Esophagus squamous epithelium (tissue), 5 donors: ENCODE results near the gene TMEM135. TPM values are rescaled to one million over a fixed set of nuclear protein-coding genes. Genes with fewer than 3 reads are reported as not detected.

ENCODE experiments used
- DNase-seq: peaks from one replicate; lab custom pipeline; 2025; lab: John Stamatoyannopoulos, UW
- H3K27ac ChIP-seq, 4 donors: fragments of 200-600 bp; sonication (generic); one replicate each; pipeline ENCODE4 v1.5.1; 2016 to 2019; ENCODE audit warnings: mild to moderate bottlenecking in 1 of 4
- H3K27me3 ChIP-seq, 4 donors: fragments of 200-600 bp; sonication (generic); 1 replicate in 3 of 4; 2 replicates in 1 of 4; pipeline versions ENCODE4 v1.5.1 to v1.6.0; 2017 to 2021; ENCODE audit warnings: antibody characterized with exemption in 1 of 4
- H3K36me3 ChIP-seq, 3 donors: fragments of 200-600 bp; sonication (generic); one replicate each; pipeline ENCODE4 v1.5.1; 2016 to 2019
- H3K4me1 ChIP-seq, 3 donors: fragments of 200-600 bp; sonication (generic); one replicate each; pipeline ENCODE4 v1.5.1; 2017 to 2019
- H3K4me3 ChIP-seq, 4 donors: fragments of 200-600 bp; sonication (generic); 1 replicate in 3 of 4; 2 replicates in 1 of 4; pipeline ENCODE4 v1.5.1; 2016 to 2019; ENCODE audit warnings: mild to moderate bottlenecking in 2 of 4, moderate library complexity in 1 of 4
- H3K9me3 ChIP-seq, 3 donors: fragments of 200-600 bp; sonication (generic); one replicate each; pipeline ENCODE4 v1.5.1; 2016 to 2019
- POLR2A ChIP-seq, 4 donors: fragments of 450-650 bp; IDR thresholded peaks; one replicate each; pipeline ENCODE4 v1.6.1; 2017; ENCODE audit warnings: antibody characterized with exemption in 4 of 4, mild to moderate bottlenecking in 4 of 4, moderate library complexity in 3 of 4
- WGBS, 2 donors: methylation state at CpG; one replicate each; pipeline ENCODE4 v1.1.5; 2018; 5-methylcytosine and 5-hydroxymethylcytosine counted together
- intact Hi-C: fragments of 100-400 bp; cut with DNase I; formaldehyde crosslinking; loops from one replicate; pipeline ENCODE4 v1.15.0; 2022
- total RNA-seq, 4 donors: library from RNA; depleted of rRNA; stranded (reverse); fragments of >200 nt; gene quantifications; one replicate each; pipeline ENCODE4 v1.1.0, GENCODE V29; 2016
- TF ChIP-seq, protein P1 (sequence below), 6 experiments: fragments of 450-650 bp in 4 of 6; fragments of 200-600 bp in 2 of 6; sonication (generic) in 2 of 6; IDR thresholded peaks; one replicate each; pipeline ENCODE4 v1.5.1; 2016 to 2019; ENCODE audit warnings: antibody characterized with exemption in 6 of 6, mild to moderate bottlenecking in 4 of 6, moderate library complexity in 4 of 6
- donor health status: DM: yes; HTN: yes; CAD: no.

Gene TMEM135
- total RNA-seq, 4 donors from 2014 or later: 4.5 to 12.0 (median 9.8) TPM

DNA sequence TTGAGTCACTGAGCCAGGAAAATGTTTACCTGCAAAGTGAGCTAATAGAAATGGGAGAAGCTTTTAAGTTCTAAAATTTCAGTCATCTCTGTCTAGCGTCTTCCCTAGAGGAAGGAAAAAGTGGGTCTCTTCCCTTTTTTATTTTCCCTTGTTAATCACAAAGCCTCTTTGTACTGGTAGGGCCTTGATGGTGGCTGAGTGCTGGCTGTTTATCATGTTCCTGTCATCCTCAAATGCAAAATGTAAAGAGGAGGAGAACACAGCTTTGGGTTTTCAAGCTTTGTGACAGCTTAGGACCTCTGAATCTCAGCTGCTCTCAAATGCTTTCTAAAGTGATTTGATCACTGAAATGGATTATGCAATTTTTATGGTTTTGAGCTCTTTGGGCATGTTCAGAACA, 222.0 kb downstream of the TMEM135 start:
- TF ChIP-seq, protein P1, sequence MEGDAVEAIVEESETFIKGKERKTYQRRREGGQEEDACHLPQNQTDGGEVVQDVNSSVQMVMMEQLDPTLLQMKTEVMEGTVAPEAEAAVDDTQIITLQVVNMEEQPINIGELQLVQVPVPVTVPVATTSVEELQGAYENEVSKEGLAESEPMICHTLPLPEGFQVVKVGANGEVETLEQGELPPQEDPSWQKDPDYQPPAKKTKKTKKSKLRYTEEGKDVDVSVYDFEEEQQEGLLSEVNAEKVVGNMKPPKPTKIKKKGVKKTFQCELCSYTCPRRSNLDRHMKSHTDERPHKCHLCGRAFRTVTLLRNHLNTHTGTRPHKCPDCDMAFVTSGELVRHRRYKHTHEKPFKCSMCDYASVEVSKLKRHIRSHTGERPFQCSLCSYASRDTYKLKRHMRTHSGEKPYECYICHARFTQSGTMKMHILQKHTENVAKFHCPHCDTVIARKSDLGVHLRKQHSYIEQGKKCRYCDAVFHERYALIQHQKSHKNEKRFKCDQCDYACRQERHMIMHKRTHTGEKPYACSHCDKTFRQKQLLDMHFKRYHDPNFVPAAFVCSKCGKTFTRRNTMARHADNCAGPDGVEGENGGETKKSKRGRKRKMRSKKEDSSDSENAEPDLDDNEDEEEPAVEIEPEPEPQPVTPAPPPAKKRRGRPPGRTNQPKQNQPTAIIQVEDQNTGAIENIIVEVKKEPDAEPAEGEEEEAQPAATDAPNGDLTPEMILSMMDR (IDR thresholded peaks at IDR 0.05): no peak
- no peak for TF ChIP-seq POLR2A (IDR thresholded peaks at IDR 0.05)
- H3K4me1 ChIP-seq: no peaks in the 10 kb centered on the region
- no peak for DNase-seq
- H3K4me3 ChIP-seq: no peak overlapping the region
- no peaks in the 10 kb centered on the region for H3K27me3 ChIP-seq
- no peaks in the 10 kb centered on the region for H3K9me3 ChIP-seq
- intact Hi-C loops: no loop called here
- no peak overlapping the region for H3K27ac ChIP-seq
- WGBS, 2 donors: 71 to 72% methylated on average over 1 of the region's 1 CpG
- no peaks in the 10 kb centered on the region for H3K36me3 ChIP-seq

DNA sequence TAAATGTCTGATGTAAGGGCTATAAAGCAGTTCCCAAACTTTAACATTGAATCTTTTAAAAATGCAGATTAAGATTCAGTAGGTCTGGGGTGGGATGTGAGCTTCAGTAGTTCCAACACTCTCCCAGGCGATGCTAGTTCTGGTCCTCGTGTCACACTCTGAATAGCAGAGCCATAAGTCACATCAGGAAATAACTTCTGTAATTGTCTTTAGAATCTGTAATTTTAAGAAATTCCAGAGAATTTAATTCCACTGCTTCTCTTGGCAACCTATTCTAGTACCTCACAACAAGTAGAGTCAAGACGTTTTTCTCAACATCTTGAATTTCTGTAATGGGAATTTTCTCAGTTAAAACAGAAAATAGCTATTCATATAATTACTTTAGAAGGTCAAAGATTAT, 223.1 kb downstream of the TMEM135 start:
- intact Hi-C loops: no loop called here
- Histone ChIP-seq H3K4me3 (no peak overlapping the region), H3K4me1 (no peaks in the 10 kb centered on the region), H3K27ac (no peak overlapping the region), H3K36me3 (no peaks in the 10 kb centered on the region), H3K9me3 (no peaks in the 10 kb centered on the region), H3K27me3 (no peaks in the 10 kb centered on the region)
- TF ChIP-seq, protein P1 (IDR thresholded peaks at IDR 0.05): no peak
- no peak for TF ChIP-seq POLR2A (IDR thresholded peaks at IDR 0.05)
- 61 to 63% methylated on average over 3 of the region's 3 CpGs for WGBS, 2 donors
- DNase-seq: no peak

- Histone ChIP-seq H3K9me3 (no peaks in the 10 kb centered on the region), H3K4me3 (no peak overlapping the region), H3K27me3 (no peaks in the 10 kb centered on the region), H3K27ac (no peak overlapping the region), H3K36me3 (no peaks in the 10 kb centered on the region), H3K4me1 (no peaks in the 10 kb centered on the region)
- WGBS, 2 donors: 50 to 51% methylated on average over 2 of the region's 2 CpGs
- no peak for DNase-seq
- intact Hi-C loops: no loop called here
- TF ChIP-seq POLR2A (IDR thresholded peaks at IDR 0.05): no peak
- TF ChIP-seq, protein P1 (IDR thresholded peaks at IDR 0.05): no peak
These were observed 225.6 kb downstream of the TMEM135 start for GRCh38 chr11:87263264-87263838.

DNA sequence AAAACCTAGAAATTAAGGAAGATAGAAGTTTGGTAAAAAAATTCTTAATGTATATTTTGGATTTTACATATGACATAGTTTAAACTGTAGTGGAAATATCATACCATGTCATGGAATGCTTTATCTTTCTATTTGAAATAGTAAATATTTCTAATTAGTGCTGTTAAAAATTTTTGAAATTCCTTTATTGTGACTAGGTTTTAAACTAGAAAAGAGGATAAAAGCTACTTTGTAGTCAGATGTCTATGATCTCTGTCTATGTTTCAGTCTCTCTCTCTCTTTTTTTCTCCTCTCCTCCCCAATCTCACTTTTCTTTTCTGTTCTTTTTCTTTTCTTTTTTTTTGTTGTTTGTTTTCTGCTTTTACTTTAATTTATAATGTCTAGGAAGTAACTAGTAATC, 226.2 kb downstream of the TMEM135 start:
- H3K36me3 ChIP-seq: no peaks in the 10 kb centered on the region
- intact Hi-C loops: no loop called here
- no peak for DNase-seq
- H3K9me3 ChIP-seq: no peaks in the 10 kb centered on the region
- H3K4me3 ChIP-seq: no peak overlapping the region
- TF ChIP-seq POLR2A (IDR thresholded peaks at IDR 0.05): no peak
- TF ChIP-seq, protein P1 (IDR thresholded peaks at IDR 0.05): no peak
- H3K27ac ChIP-seq: no peak overlapping the region
- H3K4me1 ChIP-seq: no peaks in the 10 kb centered on the region
- H3K27me3 ChIP-seq: no peaks in the 10 kb centered on the region

DNA sequence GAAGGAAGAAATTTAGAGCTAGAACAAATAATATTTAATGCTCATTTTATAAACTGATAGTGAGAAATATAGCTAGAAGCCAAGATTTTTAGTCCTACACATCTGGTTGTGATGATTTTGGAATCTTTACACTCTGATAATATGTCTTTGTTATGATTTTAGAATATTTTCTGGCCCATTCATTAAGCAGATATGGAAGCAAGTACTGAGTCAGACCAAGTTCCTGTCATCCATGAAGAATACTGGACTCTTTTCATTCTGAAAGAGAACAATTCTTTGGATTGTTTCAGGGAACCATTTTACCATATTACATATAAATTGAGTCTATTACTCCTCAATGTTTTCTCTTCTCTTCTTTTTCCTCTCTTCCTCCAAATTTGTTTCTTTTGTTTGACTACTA, 227.4 kb downstream of the TMEM135 start:
- no peaks in the 10 kb centered on the region for H3K9me3 ChIP-seq
- H3K36me3 ChIP-seq: no peaks in the 10 kb centered on the region
- DNase-seq: no peak
- TF ChIP-seq, protein P1 (IDR thresholded peaks at IDR 0.05): no peak
- TF ChIP-seq POLR2A (IDR thresholded peaks at IDR 0.05): no peak
- H3K27ac ChIP-seq: no peak overlapping the region
- intact Hi-C loops: no loop called here
- no peaks in the 10 kb centered on the region for H3K4me1 ChIP-seq
- H3K4me3 ChIP-seq: no peak overlapping the region
- no peaks in the 10 kb centered on the region for H3K27me3 ChIP-seq
